ENCODE measurements around the gene TRMU.

TRMU gene

DNA sequence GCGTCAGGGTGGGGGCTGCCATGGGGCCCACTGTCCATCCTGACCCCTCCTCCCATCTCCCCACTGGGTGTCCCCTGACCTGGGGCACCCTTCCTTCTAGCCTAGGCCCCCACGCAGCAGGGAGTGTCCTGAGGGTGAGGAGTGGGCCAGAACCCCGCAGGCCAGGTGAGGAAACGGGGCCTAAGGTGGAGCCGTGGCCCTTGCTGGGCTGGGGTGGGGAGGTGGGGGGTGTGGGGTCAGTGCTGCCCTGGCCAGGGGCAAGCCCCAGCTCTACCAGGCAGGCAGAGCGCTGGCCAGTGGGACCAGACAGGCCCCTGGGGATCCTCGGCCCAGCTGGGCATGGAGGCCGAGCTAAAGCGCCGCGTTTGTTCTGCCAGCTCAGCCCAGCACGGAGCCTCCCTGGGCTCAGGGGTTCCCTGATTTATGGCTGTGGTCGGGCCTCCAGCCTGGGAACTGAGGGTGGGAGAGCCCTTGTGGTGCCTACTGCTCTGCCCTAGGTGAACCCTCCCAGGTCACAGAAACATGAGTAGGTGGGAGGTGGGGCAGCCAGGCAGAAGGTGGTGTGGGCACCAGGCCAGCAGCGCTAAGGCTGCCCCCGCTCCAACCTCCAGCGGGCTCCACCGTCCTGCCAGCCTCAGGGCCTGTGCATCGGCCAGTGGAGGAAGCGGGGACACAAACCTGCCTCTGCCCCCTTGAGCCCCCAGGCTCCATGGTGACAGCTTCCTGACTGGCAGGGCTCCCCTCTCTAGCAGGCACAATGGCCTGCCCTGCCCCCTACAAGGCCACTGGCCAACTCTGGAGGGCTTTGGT, 22.4 kb downstream of the TRMU start:
- DNase-seq (ENCODE audit: low read depth) = no peak
- in situ Hi-C loops (cut with HindIII; ENCODE audit: low sequenced_read_pairs) = no loop called here
- no peak overlapping the region for H3K4me3 ChIP-seq (ENCODE audit: low read depth, low read length)
- TF ChIP-seq, protein P1, sequence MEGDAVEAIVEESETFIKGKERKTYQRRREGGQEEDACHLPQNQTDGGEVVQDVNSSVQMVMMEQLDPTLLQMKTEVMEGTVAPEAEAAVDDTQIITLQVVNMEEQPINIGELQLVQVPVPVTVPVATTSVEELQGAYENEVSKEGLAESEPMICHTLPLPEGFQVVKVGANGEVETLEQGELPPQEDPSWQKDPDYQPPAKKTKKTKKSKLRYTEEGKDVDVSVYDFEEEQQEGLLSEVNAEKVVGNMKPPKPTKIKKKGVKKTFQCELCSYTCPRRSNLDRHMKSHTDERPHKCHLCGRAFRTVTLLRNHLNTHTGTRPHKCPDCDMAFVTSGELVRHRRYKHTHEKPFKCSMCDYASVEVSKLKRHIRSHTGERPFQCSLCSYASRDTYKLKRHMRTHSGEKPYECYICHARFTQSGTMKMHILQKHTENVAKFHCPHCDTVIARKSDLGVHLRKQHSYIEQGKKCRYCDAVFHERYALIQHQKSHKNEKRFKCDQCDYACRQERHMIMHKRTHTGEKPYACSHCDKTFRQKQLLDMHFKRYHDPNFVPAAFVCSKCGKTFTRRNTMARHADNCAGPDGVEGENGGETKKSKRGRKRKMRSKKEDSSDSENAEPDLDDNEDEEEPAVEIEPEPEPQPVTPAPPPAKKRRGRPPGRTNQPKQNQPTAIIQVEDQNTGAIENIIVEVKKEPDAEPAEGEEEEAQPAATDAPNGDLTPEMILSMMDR (IDR thresholded peaks at IDR 0.05; ENCODE audit: low read depth, low read length, missing control alignments) = no peak

DNA sequence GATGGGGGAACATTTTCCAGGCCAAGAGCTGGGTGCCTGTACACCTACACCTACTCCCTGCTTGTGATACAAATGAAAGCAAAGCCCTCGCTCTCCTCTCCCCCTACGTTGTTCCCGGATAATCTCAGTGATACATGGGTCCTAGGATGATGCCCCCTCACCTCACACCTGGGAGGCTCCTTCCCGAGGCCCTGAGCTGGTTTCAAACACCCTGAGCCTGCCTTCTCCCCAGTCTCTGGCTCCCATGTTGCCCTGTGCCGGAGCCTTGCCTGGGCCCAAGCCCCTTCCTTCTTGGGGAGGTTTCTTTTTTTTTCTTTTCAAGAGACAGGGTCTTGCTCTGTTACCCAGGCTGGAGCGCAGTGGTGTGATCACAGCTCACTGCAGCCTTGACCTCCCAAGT, 23.3 kb downstream of the TRMU start:
- no peak overlapping the region for H3K4me3 ChIP-seq (ENCODE audit: low read depth, low read length)
- TF ChIP-seq, protein P1 (IDR thresholded peaks at IDR 0.05; ENCODE audit: low read depth, low read length, missing control alignments) = no peak
- in situ Hi-C loops (cut with HindIII; ENCODE audit: low sequenced_read_pairs) = no loop called here

DNA sequence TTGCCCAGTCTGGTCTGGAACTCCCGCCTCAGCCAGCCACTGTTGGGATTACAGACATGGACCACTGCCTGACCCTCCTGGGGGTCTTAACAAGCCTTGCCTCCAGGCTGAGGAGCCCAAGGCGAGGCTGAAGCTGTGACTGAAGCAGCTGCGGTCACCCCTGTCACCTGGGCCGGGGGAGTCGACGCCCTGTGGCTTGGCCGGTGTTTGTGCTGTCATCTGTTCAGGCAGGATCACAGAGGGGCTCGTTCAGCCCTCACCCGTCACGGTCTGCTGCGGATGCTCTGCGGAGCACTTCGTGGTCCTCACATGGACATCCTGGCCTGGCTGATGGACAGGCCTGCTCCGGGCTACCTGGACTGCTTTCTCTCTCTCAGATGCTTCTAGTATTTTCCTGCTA, 23.8 kb downstream of the TRMU start:
- in situ Hi-C loops (cut with HindIII; ENCODE audit: low sequenced_read_pairs) = no loop called here
- no peak for DNase-seq (ENCODE audit: low read depth)
- H3K4me3 ChIP-seq (ENCODE audit: low read depth, low read length) = no peak overlapping the region
- TF ChIP-seq, protein P1 (IDR thresholded peaks at IDR 0.05; ENCODE audit: low read depth, low read length, missing control alignments) = no peak

More for the DNA sequence above, 23.3 kb downstream of the TRMU start:
- DNase-seq (ENCODE audit: low read depth) = no peak

DNA sequence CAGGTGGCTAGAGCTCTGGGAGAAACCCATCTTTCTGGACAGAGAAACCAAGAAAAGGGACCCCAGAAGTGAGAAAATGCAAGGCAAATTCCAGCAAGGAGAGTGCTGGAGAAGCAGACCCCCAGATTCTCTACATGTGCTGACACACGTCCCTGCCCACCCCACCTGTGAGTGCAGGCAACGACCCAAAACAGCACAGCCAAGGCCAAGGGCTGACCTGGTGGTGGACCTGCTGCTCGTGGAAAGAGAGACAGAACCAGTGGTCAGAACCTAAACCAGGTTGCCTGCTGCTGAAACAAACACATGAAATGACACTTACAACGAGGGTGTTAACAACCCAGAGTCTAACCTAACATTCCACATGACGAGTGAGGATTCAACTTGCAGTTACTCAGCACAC, 24.6 kb downstream of the TRMU start:
- in situ Hi-C loops (cut with HindIII; ENCODE audit: low sequenced_read_pairs) = no loop called here
- no peak for DNase-seq (ENCODE audit: low read depth)
- TF ChIP-seq, protein P1 (IDR thresholded peaks at IDR 0.05; ENCODE audit: low read depth, low read length, missing control alignments) = no peak
- H3K4me3 ChIP-seq (ENCODE audit: low read depth, low read length) = no peak overlapping the region

DNA sequence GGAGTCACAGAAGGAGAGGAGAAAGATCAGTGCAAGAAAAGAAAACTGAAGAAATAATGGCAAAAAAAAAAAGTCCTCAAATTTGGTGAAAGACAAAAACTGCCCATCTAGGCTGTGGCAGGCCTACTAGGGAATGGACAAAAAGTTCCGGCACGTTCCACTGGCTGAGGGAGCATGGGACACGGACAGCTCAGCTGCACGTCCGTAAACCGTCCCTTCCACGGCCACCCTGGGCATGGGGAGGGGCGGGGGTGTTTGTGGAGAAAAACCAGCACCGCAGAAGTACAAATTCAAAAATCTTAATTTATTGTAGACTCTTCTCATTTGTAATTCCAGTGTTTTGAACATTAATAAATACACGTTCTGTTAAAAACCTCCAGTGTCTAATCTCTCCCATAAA, 25.4 kb downstream of the TRMU start:
- no peak for DNase-seq (ENCODE audit: low read depth)
- H3K4me3 ChIP-seq (ENCODE audit: low read depth, low read length) = no peak overlapping the region
- TF ChIP-seq, protein P1 (IDR thresholded peaks at IDR 0.05; ENCODE audit: low read depth, low read length, missing control alignments) = no peak
- in situ Hi-C loops (cut with HindIII; ENCODE audit: low sequenced_read_pairs) = no loop called here

DNA sequence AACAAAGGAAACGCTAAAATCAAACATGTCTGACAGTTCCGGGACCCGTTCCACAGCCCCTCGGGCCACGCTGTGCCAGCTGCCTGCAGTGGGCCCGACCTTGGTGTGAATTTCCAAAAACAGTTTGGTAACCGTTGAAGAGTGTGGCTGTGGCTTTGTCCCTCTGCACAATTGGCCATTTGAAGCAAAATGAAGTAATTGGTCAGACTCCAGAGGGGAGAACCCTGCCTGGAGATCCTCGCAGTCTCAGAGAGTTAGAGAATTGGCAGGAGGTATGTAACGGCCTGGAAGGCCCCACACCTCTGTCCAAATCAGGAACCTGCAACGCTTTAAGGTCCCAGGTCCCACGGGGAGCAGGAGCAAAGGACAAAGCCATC, 26.3 kb downstream of the TRMU start:
- in situ Hi-C loops (cut with HindIII; ENCODE audit: low sequenced_read_pairs) = no loop called here

More for the DNA sequence above, 26.3 kb downstream of the TRMU start:
- H3K4me3 ChIP-seq (ENCODE audit: low read depth, low read length) = no peak overlapping the region
- DNase-seq (ENCODE audit: low read depth) = no peak
- TF ChIP-seq, protein P1 (IDR thresholded peaks at IDR 0.05; ENCODE audit: low read depth, low read length, missing control alignments) = no peak
